Measurements from ENCODE around the gene RAB11FIP3. TPM values are rescaled to one million over a fixed set of nuclear protein-coding genes. Genes with fewer than 3 reads are reported as not detected.

Gene RAB11FIP3
- total RNA-seq, 1 donor from 2014 or later, result 11.8 TPM

- DNase-seq (ENCODE audit: low spot score), result no peak
Measured at GRCh38 chr16:530111-530817, 104.8 kb downstream of the RAB11FIP3 start.

GRCh38 chr16:531494-532125 lies 106.2 kb downstream of the RAB11FIP3 start:
- no peak for DNase-seq (ENCODE audit: low spot score)

DNA sequence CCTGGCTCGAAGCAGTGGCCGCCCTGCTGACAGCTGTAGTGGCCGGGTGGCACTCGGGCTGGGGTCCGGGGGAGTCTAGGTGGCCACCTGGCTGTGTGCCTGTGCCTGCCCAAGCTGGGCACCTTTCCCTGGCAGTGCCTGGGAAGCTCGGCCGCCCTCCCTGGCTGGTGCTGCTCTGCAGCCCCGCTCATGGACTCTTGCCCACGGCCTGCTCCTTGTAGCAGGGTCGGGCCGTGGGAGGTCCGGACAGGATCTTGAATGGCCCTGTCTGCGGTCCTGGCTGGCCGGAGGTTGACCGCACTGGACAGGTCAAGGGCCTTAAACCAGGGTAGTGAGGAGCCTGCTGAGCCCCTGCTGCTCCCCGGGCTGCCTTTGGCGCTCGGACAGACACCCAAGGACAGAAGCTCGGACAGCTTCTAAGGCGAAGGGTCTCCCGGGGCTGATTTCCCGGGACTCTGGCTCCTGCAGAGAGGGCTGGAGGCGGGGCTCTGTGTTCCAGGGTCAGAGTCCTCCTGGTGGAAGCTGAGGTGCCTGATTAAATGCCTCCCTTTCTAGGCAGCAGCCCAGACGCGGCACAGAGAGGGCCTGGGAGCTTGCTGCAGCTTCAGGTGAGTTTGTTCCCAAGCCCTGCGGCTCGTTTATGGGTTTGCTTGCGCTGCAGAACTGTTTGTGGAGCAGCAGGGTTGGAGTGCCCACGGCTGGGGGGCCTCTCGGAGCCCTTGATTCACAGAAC lies 108.1 kb downstream of the RAB11FIP3 start:
- DNase-seq (ENCODE audit: low spot score), result no peak

- DNase-seq (ENCODE audit: low spot score), result peak; percentile 16
Measured at GRCh38 chr16:534135-534534, 108.7 kb downstream of the RAB11FIP3 start.

GRCh38 chr16:534856-535445 lies 109.5 kb downstream of the RAB11FIP3 start:
- DNase-seq (ENCODE audit: low spot score), result no peak

DNA sequence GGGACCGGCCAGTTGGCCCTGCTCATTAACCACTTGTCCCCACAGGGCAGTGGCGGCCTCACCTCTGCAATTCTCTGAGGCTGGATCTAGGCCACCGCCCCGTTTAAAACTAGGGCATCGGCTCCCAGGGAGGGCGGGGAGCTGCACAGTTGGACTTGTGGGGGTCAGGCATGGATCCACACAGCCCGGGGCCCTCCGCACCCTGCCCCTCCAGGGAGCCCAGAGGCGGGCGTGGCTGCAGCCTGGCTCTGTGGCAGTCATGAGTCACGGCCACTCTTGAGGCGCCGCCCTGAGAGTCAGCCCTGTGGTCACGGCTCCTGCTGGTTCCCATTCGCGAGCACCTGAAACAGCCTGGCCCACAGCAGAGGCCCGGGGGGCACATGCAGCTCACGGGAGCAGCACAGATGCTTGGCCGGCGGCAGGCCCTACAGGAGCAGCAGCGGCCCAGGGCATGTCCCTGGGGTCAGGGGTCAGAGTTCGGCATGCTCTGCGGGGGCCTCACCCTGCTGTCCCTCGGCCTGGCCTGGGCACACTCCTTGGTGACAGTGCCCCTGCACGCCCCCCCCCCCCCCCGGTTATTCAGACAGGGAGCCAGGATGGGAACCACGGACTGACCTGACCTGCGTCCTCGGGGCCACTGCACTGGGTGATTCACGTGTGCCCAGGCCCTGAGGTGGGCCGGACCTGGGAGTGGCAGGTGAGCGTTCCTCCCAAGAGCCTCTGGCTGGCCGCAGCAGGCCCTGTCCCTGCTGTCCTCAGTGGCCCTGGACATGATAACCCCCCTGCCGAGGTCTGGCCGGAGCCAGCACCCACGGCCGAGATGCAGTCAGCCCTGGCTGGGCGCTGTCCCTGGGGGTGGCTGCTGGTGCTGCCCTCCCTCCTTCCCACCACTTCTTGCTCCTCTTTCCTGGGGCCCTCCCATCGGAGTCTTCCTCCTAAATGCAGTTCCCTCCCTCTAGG lies 110.3 kb downstream of the RAB11FIP3 start:
- DNase-seq (ENCODE audit: low spot score), result no peak

DNA sequence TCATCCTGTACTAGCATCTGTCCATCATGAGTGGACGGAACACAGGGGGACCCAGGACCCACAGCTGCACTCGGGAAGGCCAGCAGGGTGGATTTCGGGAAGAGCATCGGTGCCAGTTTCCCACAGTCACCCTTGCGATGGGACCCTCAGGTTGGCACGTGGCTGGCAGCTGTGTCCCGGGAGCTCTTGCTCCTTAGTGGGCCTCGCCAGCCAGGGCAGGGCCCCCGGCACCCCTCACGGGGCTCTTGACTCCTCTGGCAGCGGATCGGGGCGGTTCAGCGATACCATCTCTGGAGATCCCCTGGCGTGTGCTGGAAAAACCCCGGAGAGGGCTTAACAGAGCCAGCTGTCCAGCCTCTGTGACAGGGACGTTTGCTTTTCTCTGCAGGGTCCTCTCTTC lies 111.3 kb downstream of the RAB11FIP3 start:
- no peak for DNase-seq (ENCODE audit: low spot score)

DNA sequence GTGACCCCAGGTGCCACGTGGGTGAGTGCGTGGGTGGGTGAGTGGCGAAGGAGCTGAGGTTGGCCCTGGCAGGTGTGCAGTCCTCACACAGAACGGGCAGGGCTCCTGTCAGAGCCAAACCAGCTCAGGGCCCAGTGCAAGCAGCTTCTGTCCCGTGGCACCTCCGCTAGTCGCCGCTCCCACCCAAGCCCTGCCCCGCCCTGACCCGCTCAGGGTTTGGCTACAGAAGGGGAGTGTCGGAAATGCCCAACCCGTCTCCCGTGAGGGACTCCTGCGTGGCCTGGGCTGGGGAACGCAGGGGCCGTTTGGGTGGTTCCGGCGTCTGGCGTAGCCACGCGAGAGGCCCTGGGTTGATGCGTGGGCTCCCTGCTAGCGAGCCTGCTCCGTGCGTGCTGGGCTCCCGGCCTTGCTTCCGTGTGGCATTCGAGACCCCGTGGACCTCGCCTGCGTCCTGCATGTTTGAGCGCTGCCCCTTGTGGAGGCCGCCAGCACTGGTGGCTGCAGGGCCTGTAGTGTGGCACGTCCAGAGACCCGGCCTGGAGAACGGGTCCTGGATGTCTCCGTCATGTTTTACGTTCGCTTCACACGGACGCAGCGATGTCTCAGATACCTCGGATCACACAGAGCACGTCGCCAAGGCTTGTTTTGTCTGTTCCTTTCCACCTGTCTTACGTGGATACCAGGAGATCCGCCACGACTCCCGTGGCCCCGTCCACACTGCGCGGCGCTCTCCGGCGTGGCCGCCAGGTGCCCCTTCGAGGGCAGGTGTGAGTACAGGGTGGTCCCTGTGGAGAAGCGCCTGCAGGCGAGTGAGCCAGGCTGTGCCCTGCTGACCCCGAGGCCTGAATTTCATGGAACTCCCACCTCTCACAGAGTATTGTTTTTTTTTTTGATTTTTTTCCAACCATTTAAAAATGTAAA lies 112.2 kb downstream of the RAB11FIP3 start:
- DNase-seq (ENCODE audit: low spot score), result no peak

GRCh38 chr16:539901-540530 lies 114.6 kb downstream of the RAB11FIP3 start:
- no peak for DNase-seq (ENCODE audit: low spot score)

DNA sequence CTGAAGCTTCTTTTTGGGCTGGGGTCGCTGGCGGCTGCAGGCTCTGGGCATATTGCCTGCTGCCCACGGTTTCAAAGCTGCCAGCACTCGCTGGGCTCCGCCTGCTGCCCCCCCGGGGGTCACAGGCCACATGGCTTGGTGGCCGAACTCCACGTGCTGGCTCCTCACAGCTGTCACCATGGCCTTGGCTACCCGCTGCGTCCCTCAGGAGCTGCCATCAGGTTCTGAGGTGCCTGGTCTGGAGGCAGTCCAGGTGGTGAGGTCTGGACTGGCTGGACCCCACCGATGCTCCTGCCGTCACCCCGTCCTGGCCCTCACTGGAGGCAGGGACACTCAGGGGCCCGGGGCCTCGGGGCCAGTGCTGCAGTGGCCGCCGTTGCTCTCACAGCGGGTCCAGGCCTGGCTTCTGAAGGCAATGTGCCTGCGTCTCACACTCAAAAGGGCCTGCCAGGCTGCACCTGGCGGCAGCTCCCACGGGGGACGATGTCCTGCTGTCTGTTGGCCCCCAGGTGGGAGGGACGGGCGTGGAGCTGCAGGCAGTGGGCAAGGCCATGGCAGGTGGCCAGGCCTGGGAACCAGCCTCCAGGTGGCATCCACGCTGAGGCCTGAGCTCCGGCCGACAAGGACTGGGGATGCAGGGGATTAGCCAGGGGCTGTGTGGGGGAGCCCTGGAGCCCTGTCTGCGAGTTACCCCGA lies 115.3 kb downstream of the RAB11FIP3 start:
- no peak for DNase-seq (ENCODE audit: low spot score)

DNA sequence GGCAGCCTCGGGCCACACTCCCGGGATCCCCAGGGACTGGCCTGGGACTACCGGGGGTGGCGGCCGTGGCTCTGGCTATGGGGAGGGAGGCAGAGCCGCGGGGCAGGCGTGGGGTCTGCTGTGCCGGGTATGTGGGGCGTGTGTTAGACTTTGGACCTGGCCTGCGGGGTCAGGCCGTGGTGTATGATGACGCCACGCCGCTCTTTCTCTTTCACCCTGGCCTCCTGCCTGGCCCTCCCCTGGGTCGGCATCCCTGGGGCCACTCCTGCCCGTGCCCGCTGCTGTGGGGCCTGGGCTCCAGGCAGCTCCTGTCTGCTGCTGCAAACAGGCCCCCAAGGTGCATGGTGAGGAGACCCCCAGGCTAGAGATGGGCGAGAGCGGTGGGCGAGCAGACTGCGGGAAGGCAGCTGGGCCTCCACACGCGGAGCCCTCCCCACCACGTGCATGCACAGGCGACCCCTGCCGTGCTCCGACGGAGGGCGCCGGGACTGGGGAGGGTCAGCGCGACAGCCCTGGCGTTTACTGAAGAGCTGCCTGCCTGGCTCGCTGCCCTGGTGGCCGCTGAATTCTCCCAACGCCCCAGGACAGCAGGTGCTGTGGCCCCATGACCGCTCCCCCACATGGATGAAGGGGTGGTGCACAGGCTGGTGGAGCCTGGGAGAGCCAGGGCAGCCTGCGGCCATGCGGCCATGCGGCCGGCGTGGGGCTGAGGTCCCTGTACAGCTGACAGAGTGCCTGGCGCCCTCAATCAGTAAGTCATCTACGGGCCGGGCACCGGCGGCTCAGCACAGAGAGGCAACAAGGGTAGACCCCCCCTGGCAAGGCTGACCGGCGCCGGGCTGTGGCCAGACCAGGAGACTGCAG lies 118.1 kb downstream of the RAB11FIP3 start:
- DNase-seq (ENCODE audit: low spot score), result no peak

GRCh38 chr16:544517-544916 lies 119.1 kb downstream of the RAB11FIP3 start:
- DNase-seq (ENCODE audit: low spot score), result no peak

DNA sequence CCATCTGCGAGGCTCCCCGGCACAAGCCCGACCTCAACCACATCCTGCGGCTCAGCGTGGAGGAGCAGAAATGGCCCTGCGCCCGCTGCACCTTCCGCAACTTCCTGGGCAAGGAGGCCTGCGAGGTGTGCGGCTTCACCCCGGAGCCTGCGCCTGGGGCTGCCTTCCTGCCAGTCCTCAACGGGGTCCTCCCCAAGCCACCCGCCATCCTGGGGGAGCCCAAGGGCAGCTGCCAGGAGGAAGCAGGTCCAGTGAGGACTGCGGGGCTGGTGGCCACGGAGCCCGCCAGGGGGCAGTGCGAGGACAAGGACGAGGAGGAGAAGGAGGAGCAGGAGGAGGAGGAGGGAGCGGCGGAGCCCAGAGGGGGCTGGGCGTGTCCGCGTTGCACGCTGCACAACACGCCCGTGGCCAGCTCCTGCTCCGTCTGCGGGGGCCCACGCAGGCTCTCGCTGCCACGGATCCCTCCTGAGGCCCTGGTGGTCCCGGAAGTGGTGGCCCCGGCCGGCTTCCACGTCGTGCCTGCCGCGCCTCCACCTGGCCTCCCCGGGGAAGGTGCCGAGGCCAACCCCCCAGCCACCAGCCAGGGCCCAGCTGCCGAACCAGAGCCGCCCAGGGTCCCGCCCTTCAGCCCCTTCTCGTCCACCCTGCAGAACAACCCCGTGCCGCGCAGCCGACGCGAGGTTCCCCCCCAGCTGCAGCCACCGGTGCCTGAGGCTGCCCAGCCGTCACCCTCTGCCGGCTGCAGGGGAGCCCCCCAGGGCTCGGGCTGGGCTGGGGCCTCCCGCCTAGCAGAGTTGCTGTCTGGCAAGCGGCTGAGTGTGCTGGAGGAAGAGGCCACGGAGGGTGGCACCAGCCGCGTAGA lies 121.7 kb downstream of the RAB11FIP3 start:
- DNase-seq (ENCODE audit: low spot score), result peak; percentile 35

- DNase-seq (ENCODE audit: low spot score), result no peak
Measured at GRCh38 chr16:548586-548985, 123.1 kb downstream of the RAB11FIP3 start.

DNA sequence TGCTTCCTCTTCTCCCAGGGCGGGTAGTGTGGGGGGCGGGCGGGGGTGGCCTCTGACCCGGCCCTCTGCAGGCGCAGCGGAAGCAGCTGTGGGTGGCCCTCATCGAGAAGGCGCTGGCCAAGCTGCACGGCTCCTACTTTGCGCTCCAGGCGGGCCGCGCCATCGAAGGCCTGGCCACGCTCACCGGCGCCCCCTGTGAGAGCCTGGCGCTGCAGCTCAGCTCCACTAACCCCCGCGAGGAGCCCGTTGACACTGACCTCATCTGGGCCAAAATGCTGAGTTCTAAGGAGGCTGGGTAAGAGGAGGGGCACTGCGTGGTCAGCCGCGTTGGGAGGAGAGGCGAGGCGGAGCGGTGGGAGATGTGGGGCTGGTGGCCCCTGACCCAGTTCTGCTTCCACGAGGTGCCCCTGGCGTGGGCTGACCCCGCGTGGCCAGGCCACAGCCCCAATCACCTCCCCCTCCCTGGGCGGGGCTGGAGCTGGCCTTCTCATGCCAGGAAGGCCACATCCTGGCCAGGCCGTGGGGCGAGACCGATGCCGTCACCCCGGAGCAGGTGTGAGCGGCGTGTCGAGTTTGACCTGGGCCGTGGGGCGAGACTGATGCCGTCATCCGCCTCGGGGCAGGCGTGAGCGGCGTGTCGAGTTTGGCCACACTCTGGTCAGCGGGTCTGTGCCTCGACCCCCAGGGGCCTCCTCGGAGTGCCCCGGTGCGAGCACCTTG lies 124.3 kb downstream of the RAB11FIP3 start:
- DNase-seq (ENCODE audit: low spot score), result no peak

GRCh38 chr16:551210-551609 lies 125.8 kb downstream of the RAB11FIP3 start:
- DNase-seq (ENCODE audit: low spot score), result no peak
